ENCODE measurements around the gene NPDC1.

- TF ChIP-seq POLR2AphosphoS5 (IDR thresholded peaks at IDR 0.05; ENCODE audit: low read depth, low read length) (no peak), POLR2A (IDR thresholded peaks at IDR 0.05; ENCODE audit: low read depth, low read length) (no peak), PAX5 (IDR thresholded peaks at IDR 0.05; ENCODE audit: insufficient read depth, low read length, severe bottlenecking) (no peak), TAF1 (IDR thresholded peaks at IDR 0.05; ENCODE audit: low read depth, low read length) (no peak), SPI1 (IDR thresholded peaks at IDR 0.05; ENCODE audit: low read depth, low read length) (no peak)
Observed at GRCh38 chr9:137001857-137002645, 43.9 kb downstream of the NPDC1 start.
